ENCODE data around the gene ASPDH.

The ASPDH gene

DNA sequence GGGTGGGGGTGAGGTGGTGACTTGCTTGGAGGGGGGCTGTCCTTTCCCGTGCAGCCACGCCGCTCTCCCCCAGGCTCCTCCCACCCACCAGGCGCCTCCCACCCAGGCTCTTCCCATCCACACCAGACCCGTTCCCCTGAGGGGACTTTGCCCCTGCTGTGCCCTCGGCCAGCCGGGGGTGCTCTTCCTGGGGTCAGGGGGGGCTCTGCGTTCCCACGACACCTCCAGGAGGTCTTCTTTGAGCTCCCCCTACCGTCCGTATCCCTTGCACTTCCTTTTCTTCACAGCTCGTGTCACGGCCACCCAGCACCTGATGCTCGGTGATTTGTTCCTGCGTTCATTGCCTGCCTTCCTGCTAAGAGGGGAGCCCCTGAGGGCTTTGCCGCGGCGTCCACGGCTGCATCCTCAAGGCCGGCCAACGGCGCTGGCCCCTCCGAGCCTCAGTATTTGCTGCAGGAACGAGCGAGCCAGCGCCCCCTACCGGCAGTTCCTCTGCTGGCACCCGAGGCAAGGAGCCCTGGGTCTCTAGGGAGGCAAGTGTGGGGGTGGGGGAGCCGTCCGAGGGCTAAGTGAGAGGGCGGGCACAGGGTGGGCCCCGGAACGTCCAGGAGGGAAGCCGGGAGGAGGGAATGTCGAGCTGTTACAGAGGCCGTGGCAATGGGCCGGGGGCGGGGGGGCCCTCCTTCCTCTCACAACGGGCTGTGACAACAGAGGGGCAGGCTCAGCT, 42.7 kb upstream of the ASPDH start:
- no peak overlapping the region for H3K27ac ChIP-seq

DNA sequence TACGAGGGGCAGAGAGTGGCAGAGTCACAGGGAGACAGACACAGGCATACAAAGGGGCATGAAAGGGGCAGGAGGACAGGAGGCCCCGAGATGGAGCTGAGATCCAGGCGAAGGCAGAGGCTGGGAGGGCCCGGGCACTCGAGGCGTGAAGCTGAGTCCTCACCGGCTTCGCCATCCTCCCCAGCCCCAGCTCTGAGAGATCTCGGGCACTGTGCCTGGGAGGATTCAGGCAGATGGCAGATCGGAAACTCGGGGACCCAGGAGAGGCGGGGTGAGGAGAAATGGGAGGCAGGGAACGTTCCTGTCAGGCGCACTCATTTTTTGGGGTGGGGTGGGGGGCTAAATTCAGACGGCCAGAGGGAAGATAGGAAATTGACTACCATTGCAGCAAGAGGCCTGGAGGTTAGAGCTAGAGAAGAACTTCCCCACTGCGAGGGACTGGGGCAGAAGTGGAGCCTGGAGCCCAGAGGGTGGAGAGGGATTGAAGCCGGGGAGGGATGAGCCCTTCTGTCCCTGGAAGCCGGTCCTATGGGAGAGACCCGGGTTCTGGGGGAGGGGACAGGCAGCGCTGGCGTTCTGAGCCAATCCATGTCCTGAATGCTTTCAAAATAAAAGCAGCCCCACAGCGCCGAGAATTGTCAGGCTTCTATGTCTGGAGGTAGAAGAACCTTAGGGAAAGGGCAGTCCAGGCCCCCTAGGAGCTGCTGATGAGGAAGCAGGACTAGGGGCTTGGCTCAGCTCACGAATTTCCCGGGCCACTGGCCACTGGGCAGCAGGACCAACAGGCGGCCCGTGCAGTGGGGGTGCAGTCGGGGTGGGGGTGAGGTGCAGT, 42.0 kb upstream of the ASPDH start:
- TF ChIP-seq ZFX (IDR thresholded peaks at IDR 0.05; ENCODE audit: borderline replicate concordance): no peak
- TF ChIP-seq, protein P1, sequence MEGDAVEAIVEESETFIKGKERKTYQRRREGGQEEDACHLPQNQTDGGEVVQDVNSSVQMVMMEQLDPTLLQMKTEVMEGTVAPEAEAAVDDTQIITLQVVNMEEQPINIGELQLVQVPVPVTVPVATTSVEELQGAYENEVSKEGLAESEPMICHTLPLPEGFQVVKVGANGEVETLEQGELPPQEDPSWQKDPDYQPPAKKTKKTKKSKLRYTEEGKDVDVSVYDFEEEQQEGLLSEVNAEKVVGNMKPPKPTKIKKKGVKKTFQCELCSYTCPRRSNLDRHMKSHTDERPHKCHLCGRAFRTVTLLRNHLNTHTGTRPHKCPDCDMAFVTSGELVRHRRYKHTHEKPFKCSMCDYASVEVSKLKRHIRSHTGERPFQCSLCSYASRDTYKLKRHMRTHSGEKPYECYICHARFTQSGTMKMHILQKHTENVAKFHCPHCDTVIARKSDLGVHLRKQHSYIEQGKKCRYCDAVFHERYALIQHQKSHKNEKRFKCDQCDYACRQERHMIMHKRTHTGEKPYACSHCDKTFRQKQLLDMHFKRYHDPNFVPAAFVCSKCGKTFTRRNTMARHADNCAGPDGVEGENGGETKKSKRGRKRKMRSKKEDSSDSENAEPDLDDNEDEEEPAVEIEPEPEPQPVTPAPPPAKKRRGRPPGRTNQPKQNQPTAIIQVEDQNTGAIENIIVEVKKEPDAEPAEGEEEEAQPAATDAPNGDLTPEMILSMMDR (IDR thresholded peaks at IDR 0.05): no peak
- no peak overlapping the region for H3K27ac ChIP-seq

More for the DNA sequence above, 42.7 kb upstream of the ASPDH start:
- TF ChIP-seq, protein P1 (IDR thresholded peaks at IDR 0.05): peak; percentile 99
- no peak for TF ChIP-seq ZFX (IDR thresholded peaks at IDR 0.05; ENCODE audit: borderline replicate concordance)

DNA sequence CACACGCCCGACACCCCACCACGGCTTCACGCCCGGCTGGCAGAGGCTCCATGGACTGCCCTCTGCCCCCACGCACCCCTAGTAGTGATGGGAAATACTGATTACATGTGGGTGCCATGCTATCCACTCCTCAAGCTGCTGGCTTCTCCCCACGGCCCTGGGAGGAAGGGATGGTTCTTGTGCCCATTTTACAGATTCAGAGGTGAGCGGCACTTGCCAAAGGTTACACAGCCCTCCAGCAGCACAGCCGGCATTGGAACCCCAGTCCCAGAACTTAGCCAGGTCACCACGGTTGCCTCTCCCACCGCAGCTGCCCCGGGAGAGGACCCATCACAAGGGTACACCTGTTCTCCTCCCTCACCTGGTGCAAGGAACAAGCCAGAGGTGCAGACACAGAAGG, 41.3 kb upstream of the ASPDH start:
- no peak overlapping the region for H3K27ac ChIP-seq
- no peak for TF ChIP-seq ZFX (IDR thresholded peaks at IDR 0.05; ENCODE audit: borderline replicate concordance)

DNA sequence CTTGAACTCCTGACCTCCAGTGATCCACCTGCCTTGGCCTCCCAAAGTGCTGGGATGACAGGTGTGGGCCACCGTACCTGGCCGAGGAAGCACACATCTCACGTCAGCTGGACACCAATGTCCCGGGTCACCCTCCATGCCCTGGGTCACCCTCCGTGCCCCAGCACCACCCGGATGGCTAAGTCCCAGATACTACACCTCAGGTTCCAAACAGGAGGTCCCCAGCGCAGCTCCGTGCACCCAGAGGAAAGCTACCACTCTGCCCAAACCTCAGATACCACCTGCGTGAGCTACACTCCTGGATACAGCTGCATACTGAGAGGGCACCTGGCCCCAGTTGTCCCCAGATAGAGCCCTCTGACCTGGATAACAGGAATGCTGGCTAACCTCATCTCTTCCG, 40.5 kb upstream of the ASPDH start:
- TF ChIP-seq ZFX (IDR thresholded peaks at IDR 0.05; ENCODE audit: borderline replicate concordance): no peak
- H3K27ac ChIP-seq: no peak overlapping the region

DNA sequence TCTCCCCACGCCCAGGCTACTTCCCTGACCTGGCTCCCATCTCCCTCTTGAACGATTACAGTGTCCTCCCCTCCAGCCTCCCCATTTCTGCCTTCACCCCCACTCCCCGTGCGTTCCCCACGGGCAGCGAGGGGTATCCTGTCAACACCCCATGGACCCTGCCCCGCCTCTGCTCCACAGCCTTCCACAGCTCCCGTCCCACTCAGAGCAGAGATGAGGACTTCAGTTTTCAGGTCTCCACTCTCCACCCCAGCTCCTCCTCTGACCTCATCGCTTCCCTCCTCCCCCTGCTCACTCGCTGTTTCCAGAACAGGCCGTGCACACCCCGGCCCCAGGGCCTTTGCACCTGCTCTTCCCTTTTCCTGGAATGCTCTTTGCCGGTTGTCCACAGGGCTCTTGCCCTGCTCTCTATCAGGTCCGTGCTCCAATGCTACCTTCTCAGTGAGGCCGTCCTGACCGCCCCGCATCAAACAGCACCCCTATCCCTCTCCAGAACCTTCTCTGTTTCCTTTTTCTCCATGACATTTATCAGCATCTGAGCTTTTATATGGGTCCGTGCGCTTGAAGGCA, 39.5 kb upstream of the ASPDH start:
- no peak for TF ChIP-seq ZFX (IDR thresholded peaks at IDR 0.05; ENCODE audit: borderline replicate concordance)
- TF ChIP-seq, protein P1 (IDR thresholded peaks at IDR 0.05): no peak
- no peak overlapping the region for H3K27ac ChIP-seq

DNA sequence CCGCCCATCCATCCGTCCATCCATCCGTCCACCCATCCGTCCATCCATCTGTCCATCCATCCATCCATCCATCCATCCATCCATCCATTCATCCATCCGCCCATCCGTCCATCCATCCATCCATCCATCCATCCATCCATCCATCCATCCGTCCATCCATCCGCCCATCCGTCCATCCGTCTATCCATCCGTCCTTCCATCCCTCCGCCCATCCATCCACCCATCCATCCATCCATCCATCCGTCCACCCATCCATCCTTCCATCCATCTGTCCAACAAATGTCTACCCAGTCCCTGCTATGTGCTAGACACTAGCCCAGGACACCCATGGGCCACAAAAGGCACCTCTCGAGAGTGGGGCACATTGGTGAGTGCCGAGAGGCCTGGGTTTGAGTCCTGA, 38.8 kb upstream of the ASPDH start:
- no peak overlapping the region for H3K27ac ChIP-seq
- TF ChIP-seq, protein P1 (IDR thresholded peaks at IDR 0.05): no peak
- TF ChIP-seq ZFX (IDR thresholded peaks at IDR 0.05; ENCODE audit: borderline replicate concordance): no peak

DNA sequence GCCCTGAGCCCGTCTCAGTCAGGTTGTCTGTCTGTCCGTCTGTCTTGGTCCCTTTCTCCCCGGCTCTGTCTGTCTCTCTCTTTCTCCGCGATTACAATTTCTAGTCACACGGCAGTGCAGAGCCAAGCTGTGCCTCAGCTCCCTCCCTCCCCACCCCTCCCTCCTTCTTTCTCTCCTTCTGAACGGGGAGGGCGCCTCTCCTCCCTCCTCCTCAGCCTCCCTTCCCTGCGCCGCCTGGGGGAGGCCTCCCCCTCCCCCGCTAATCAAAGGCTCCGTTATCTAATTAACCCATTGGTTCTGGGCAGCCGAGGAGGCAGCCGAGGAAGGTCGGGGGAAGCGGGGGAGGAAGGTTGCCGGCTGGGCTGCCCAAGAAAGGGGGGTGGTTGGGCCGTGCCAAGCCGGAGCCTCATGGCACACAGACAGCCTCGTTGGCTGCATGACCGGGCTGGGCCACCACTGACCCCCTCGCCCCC, 38.0 kb upstream of the ASPDH start:
- H3K27ac ChIP-seq: no peak overlapping the region
- TF ChIP-seq, protein P1 (IDR thresholded peaks at IDR 0.05): no peak

Measured in 22Rv1 (cell line).